Posterior vena cava (tissue), 2 donors: ENCODE results near the gene CCDC175. TPM values are rescaled to one million over a fixed set of nuclear protein-coding genes. Genes with fewer than 3 reads are reported as not detected.

Experiments used
- total RNA-seq, 2 donors: library from RNA; stranded (reverse); fragmentation: NEBNext Ultra II Directional; extraction: Animal tissue kit (Norgen Biotek cat#: 25700); gene quantifications; one replicate each; pipeline ENCODE4 v1.2.1, GENCODE V29; 2021
- donor health status: DM: yes; HTN: yes; CAD: no.
- donor health status: DM: yes; HTN: yes; CAD: no.

Gene CCDC175
- total RNA-seq, 2 donors from 2014 or later: 0.10 TPM; not detected in 1

Other genes starting within 250 kb of the CCDC175 start
- 1 to 10 TPM; 7.5 to 8.1 TPM for gene GPR135, start 111.4 kb downstream of the CCDC175 start, total RNA-seq
- 10 to 100 TPM; 30.2 to 36.3 TPM for gene L3HYPDH, start 92.4 kb downstream of the CCDC175 start, total RNA-seq
- 10 to 100 TPM; 21.7 to 24.4 TPM for gene JKAMP, start 92.3 kb downstream of the CCDC175 start, total RNA-seq